HG03558 (cell line): ENCODE results near the gene MVB12B.
"Not testable (repeated sequence)": the region's sequence is repeated elsewhere in the genome, so short reads cannot be mapped to it uniquely, and the experiment has no call there.

Source experiments
- ATAC-seq: cut with Tn5 transposase; IDR thresholded peaks from one replicate; pipeline ENCODE4 v1.9.1; 2021; ENCODE audit warnings: moderate number of reproducible peaks; ENCODE audit not compliant: unreplicated experiment; ENCODE audit errors: extremely low read depth

Gene MVB12B, protein sequence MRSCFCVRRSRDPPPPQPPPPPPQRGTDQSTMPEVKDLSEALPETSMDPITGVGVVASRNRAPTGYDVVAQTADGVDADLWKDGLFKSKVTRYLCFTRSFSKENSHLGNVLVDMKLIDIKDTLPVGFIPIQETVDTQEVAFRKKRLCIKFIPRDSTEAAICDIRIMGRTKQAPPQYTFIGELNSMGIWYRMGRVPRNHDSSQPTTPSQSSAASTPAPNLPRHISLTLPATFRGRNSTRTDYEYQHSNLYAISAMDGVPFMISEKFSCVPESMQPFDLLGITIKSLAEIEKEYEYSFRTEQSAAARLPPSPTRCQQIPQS

DNA sequence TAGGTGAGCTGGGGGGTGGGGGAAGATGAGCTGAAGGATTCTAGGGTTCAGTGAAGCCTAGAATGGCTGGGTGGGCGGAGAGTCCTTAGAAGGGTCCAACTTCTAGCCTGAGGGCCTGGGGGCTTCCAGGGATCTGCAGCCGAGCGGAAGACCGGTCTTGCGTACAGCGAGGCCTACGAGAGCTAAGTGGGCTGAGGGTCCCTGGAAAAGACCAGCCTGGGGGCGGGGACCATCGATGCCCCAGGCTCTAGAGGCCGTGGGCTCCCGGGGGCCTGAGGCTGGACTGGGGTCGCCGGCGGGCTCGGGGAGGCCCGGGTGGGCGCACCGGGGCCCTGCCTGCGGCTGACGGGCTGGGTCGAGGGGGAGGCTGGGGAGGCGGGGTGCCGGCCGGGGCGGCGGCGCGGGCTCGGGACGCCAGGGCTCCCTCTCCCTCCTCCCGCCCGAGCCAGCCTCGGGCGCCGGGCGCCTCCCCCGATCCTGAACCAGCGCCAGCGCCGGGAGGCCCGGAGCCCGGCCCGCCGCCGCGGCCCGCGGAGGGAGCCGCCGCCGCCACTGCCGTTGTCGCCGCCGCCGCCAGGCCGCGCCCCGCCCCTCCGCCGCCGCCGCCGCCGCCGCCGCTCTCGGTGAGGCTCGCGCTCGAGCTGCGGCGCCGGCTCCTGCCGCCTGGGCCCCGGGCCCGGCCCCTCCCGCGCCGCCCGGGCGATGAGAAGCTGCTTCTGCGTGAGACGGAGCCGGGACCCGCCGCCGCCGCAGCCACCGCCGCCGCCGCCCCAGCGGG, at the start of gene MVB12B:
TSS of gene MVB12B (plus strand) at position 602 of the 778 bp plus-strand sequence. CDS start at position 703, 101 bp downstream.
- no peak for ATAC-seq

DNA sequence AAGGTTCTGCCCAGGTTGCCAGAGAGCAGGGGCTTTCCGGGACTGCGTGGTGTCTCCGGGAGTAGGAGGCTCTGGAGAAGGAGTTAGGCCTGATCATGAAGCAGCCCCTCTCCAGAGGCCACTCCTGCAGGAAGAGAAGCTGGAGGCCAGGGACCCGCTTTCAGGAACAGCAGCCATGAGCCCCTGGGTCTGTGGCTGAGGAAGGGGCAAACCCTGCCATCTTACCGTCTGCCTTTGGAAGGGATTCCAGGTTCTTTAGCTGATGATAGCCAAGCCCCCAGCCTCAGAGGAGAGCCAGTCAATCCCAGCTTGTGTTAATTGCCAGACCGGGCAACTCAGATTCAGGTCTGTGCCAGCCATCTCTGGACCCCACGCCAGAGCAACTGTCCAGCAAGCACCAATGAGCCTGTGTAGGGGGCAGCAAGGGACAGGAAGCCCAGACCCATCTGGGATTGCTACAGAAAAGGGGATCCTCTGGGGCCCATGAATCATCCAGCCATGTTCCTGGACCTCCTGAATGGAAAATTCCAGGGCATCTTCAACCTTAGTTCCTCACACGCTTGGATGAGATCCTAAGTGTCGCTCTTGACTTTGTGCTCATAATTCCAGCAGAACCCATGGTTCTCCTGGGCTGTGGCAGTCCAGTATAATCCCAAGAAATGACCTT, 42.7 kb upstream of the MVB12B start:
- no peak for ATAC-seq

DNA sequence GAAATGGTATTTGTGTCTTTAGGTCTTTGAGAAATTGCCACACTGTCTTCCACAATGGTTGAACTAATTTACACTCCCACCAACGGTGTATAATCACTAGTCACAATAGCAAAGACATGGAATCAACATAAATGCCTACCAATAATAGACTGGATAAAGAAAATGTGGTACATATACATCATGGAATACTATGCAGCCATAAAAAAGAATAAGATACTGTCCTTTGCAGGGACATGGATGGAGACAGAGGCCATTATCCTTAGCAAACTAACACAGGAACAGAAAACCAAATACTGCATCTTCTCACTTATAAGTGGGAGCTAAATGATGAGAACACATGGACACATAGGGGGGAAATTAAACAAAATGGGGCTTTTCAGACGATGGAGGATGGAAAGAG, 41.0 kb upstream of the MVB12B start:
- not testable (repeated sequence) for ATAC-seq

- no peak for ATAC-seq
Observed at GRCh38 chr9:126287166-126287866, 39.3 kb upstream of the MVB12B start.

DNA sequence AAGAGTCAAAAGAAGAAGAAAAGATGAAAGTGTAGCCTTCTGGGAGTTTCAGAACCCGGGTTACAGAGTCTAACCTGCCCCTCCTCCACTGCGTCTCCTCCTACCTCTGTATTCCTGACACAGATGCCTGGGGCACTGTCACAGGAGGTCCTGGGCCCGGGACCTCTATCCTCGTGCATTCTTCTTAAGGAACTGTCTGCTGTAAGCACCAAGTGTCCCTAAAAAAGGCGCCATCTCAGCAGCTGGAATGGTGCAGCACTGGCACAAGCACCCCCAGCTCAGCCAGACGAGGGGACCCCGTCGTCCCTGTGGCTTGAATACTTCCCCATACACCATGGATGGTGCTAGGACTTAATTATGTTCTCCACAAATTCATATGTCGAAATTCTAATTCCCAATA, 35.8 kb upstream of the MVB12B start:
- no peak for ATAC-seq

DNA sequence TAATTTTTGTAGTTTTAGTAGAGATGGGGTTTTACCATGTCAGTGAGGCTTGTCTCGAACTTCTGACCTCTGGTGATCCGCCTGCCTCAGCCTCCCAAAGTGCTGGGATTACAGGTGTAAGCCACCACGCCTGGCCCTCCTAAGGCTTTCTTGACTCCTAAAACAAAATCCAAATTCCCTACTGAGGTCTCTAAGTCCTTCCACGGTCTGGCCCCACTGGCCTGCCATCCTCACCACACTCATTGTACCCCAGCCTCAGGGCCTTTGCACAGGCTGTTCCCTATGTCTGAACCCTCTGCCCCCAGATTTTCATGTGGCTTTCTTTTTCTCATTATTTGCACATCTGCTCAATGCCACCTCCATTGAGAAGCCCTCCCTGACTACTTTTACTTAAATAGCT, 34.7 kb upstream of the MVB12B start:
- ATAC-seq: no peak

DNA sequence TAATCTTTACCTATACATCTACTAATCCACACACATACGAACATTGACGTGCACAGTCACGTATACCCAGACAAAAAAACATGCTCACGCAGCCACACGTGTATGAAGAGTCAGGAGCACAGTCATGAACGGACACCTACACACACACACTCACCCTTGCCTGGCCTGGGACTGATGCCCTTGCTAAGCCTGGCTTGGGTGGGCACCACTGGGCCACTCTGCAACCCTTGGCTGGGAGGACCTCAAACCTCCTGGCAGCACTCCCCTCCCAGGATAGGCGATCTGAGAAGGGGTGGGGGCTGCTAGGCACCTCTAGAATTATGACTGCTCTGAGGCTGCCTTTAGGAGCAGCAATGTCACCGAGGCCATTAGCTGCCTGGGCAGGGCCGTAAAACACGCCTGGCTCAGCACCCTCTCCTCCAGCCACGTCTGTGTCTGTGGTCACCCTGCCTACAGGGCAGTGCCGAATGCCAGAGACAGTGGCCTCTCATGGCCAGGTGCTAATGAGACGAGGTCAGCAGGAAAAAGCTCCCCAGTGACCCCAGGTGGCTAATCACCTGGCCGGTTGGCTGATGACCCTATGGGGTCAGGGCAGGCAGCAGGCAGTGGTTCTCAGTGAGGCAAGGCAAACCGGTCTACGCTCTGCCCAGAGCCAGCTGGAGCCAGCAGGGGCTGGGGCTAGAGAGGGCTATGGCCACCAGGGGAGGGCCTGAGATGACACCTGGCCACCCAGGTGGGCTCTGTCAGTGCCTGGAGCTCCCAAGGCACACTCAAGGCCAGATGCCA, 33.7 kb upstream of the MVB12B start:
- ATAC-seq: no peak

- ATAC-seq: no peak
Observed at GRCh38 chr9:126293522-126293889, 33.1 kb upstream of the MVB12B start.

GRCh38 chr9:126294331-126295081, 32.1 kb upstream of the MVB12B start:
- no peak for ATAC-seq

DNA sequence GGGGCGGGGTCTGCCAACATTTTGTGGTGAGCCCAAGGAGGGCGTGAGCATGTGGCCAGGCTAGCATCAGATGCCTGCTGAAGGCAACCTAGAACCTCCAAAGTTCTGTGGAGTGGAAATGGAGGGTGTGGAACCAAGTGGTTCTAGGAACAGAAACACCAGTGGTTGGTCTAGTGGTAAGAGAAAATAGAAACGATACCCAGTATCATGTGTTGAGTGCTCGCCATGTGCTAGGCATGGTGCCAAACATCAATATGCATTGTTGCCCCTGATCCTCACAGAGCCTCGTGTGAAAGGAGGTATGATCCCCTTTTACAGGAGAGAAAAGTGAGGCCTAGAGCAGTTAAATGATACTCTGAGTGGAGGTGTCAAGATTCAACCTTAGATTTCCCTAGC, 31.5 kb upstream of the MVB12B start:
- ATAC-seq: no peak

DNA sequence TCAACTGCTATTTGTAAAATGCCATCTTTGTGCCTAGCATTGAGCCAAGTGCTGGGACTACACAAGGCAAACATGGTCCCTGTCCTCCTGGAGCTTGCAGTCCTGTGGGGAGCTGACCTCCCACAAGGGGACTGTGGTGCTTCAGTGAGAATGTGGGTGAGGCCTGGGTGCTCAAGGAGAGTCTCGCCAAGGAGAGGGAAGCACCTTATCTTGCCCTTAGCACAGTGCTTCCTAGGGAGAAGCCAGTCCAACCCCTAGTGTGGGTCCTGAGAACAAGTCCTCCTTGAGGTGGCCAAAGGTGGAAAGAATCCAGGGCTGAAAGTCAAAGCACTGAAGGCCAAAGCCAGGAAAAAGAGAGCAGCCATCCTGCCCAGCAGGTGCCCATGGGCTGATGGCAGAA, 31.1 kb upstream of the MVB12B start:
- no peak for ATAC-seq

GRCh38 chr9:126295936-126296600, 30.6 kb upstream of the MVB12B start:
- ATAC-seq: no peak

DNA sequence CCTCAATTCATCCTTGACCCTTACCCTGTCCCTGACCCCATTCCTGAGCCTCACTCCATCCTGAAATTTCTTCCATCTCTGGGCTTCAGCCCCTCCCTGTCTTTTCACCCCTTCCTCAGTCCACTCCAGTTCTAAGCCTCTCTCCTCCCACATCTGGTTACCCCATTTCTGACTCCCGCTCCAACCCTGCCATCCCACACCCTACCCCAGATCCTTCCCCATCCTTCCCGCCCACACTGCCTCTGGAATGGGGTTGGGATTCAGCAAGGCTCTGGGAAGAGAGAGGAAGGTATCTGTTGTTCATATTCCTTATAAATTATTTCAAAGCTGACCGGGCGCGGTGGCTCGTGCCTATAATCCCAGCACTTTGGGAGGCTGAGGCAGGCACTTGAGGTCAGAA, 29.9 kb upstream of the MVB12B start:
- no peak for ATAC-seq

DNA sequence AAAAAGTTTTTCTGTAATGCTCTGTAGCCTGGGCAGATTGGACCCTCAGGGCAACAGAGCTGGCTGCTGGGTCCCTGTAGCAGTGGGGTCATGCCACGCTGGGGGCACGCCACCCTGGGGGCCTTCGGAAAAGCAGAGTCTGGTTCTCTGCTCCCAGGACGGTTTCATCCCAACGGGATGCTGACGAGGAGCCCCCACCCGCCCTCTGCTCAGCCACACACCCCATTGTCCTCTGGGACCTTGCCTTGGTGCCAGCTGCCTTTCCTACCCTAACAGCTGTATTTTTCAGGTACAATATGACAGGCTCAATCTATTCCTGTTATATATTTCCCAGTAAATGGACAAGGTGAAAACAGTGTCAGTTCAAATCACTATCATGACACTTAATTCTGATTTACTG, 29.0 kb upstream of the MVB12B start:
- no peak for ATAC-seq

DNA sequence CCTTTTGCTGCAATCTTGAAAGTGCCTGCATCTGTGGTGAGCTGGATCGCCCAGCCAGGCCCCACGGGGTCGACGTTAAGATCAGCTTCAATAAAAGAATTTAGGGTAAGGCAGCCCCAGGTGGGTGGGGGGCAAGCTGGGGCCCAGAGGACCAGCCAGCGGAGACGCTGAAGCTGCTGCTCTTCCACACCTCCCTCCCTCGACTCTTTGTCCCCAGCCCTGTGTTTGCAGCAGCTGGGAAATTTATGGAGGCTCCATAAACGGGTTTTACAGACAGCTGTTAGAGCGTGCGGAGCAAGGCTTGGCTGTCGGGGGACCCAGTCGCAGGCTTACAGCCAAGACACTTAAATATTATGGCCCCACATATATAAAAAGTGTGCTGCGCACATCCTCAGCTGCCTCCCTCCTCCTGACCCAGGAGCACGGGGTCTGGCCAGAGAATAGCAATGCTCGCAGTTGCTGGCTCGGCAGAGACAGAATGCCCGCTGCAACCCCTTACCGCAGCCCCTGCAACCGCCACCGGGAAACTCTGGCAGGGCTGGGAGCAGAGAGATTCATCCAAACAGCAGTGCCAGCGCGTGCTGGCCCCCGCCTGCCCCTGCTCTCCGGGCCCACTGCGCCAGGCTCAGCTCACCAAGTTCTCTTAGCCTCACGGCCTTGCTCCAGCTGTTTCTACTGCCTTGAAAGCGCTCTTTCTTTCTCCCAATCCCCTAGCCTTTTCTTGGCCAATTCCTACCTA, 28.4 kb upstream of the MVB12B start:
- ATAC-seq: no peak

DNA sequence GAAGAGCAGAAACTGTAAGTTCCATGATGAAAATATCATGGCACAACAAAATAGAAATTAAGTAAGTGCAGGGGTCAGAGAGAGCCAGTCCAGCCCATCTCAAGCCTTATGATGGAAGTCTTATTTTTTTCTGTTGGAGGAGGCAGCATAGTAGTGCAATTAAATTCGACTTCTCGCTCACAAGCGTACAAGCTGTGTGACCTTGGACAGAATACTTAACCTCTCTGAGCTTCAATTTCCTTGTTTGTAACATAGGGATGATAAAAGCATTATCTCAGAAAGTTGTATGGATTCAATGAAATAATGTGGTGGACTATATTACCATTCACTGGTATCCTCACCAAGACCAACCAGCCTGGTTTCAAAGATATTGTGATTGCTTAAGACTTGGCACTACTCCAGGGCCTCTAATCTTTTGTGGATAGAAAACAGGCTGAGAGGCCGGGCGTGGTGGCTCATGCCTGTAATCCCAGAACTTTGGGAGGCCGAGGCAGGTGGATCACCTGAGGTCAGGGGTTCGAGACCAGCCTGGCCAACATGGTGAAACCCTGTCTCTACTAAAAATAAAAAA, 26.8 kb upstream of the MVB12B start:
- ATAC-seq: no peak

- ATAC-seq: no peak
Observed at GRCh38 chr9:126301196-126301595, 25.4 kb upstream of the MVB12B start.
